HCT116 (cell line): ENCODE measurements around the gene GLS2. TPM values are rescaled to one million over a fixed set of nuclear protein-coding genes. Genes with fewer than 3 reads are reported as not detected.

Experiments used
- ATAC-seq: fragments of 200-7000 bp; cut with Tn5 transposase; 2 replicates; pipeline ENCODE4 v1.9.1; 2020; ENCODE audit warnings: mild to moderate bottlenecking, moderate library complexity
- BruUV-seq: library from RNA; stranded (reverse); fragments of 400-500 nt; replicated peaks from 2 replicates; lab custom pipeline; 2021; lab: Mats Ljungman, UMichigan
- CTCF ChIA-PET: fragments of 300-600 bp; sonication (Branson Sonifier 250); formaldehyde crosslinking; loops from one replicate; lab custom pipeline; 2021; ENCODE audit warnings: antibody characterized with exemption; lab: Charles Lee
- POLR2A ChIA-PET: fragments of 300-600, 350-600 bp; sonication (Branson Sonifier 250); formaldehyde crosslinking; loops from one replicate; lab custom pipeline; 2021; ENCODE audit warnings: antibody characterized with exemption; lab: Charles Lee
- RAD21 ChIA-PET, 2 experiments: fragments of 300-600 bp; sonication (Branson Sonifier 250); formaldehyde crosslinking; loops; one replicate each; lab custom pipeline; 2023; ENCODE audit warnings: low total read pairs in 2 of 2; ENCODE audit not compliant: uncharacterized antibody in 2 of 2, unreplicated experiment in 2 of 2, low non-redundant PET in 1 of 2; lab: Charles Lee
- DNase-seq: peaks from one replicate; pipeline ENCODE4 v3.0.0-alpha.2; 2010; ENCODE audit warnings: low read depth, low spot score
- H2AFZ ChIP-seq: fragments of 200-600 bp; shearing (Covaris generic), sonication (generic); 2 replicates; pipeline ENCODE4 v1.6.1; 2017; ENCODE audit warnings: low read depth, mixed run types, mixed read lengths, antibody characterized with exemption, low read length; ENCODE audit not compliant: poor library complexity, severe bottlenecking
- H3K27ac ChIP-seq: 2 replicates; pipeline ENCODE4 v1.5.1; 2012; ENCODE audit warnings: low read depth, low read length
- H3K27me3 ChIP-seq: fragments of 200-600 bp; sonication (generic); 2 replicates; pipeline ENCODE4 v1.6.1; 2016; ENCODE audit warnings: mixed run types, low read length, mixed read lengths; ENCODE audit not compliant: insufficient read depth
- H3K36me3 ChIP-seq, 2 experiments: fragments of 200-500 bp in 1 of 2; fragments of 200-600 bp in 1 of 2; sonication (Bioruptor generic) in 1 of 2; sonication (generic) in 1 of 2; 2 replicates each; pipeline versions ENCODE4 v1.5.1 to v1.6.1; 2014 to 2016; ENCODE audit warnings: low read length in 2 of 2, inconsistent platforms in 1 of 2, mixed read lengths in 1 of 2, mixed run types in 1 of 2; ENCODE audit not compliant: insufficient read depth in 2 of 2, control insufficient read depth in 1 of 2
- H3K4me1 ChIP-seq, 2 experiments: fragments of 200-600 bp in 1 of 2; sonication (generic) in 1 of 2; 2 replicates each; pipeline versions ENCODE4 v1.5.1 to v1.6.1; 2012 to 2017; ENCODE audit warnings: low read length in 2 of 2, inconsistent platforms in 1 of 2, mild to moderate bottlenecking in 1 of 2, mixed read lengths in 1 of 2, mixed run types in 1 of 2, moderate library complexity in 1 of 2; ENCODE audit not compliant: insufficient read depth in 2 of 2, control insufficient read depth in 1 of 2
- H3K4me2 ChIP-seq: fragments of 200-600 bp; sonication (generic); 2 replicates; pipeline ENCODE4 v1.6.1; 2017; ENCODE audit warnings: mixed run types, low read length, mixed read lengths
- H3K4me3 ChIP-seq, 2 experiments: fragments of 200-600 bp in 1 of 2; sonication (generic) in 1 of 2; replicated peaks in 1 of 2; 2 replicates each; pipeline ENCODE4 v1.5.1; 2011 to 2016; ENCODE audit warnings: low read length in 2 of 2, control low read depth in 1 of 2, low read depth in 1 of 2, mild to moderate bottlenecking in 1 of 2, mixed read lengths in 1 of 2, mixed run types in 1 of 2
- H3K79me2 ChIP-seq: fragments of 200-600 bp; sonication (generic); 2 replicates; pipeline ENCODE4 v1.6.1; 2017; ENCODE audit warnings: mild to moderate bottlenecking, mixed run types, low read length, moderate library complexity, mixed read lengths; ENCODE audit not compliant: insufficient read depth
- H3K9ac ChIP-seq: fragments of 200-600 bp; sonication (generic); 2 replicates; pipeline ENCODE4 v1.6.1; 2016; ENCODE audit warnings: low read length, mixed read lengths
- H3K9me2 ChIP-seq: fragments of 200-600 bp; sonication (generic), shearing (Covaris generic); 2 replicates; pipeline ENCODE4 v1.6.1; 2017; ENCODE audit warnings: mixed run types, mild to moderate bottlenecking, moderate library complexity; ENCODE audit not compliant: insufficient read depth
- H3K9me3 ChIP-seq, 2 experiments: fragments of 200-500 bp in 1 of 2; fragments of 200-600 bp in 1 of 2; sonication (Bioruptor generic) in 1 of 2; sonication (generic) in 1 of 2; 2 replicates each; pipeline ENCODE4 v1.6.1; 2014 to 2017; ENCODE audit warnings: low read length in 2 of 2, mixed read lengths in 2 of 2, inconsistent platforms in 1 of 2, low read depth in 1 of 2, mild to moderate bottlenecking in 1 of 2, mixed run types in 1 of 2, moderate library complexity in 1 of 2; ENCODE audit not compliant: control insufficient read depth in 1 of 2, insufficient read depth in 1 of 2
- H4K20me1 ChIP-seq: fragments of 200-600 bp; sonication (generic), shearing (Covaris generic); 2 replicates; pipeline ENCODE4 v1.6.1; 2017; ENCODE audit warnings: mixed run types, mild to moderate bottlenecking, moderate library complexity; ENCODE audit not compliant: insufficient read depth
- intact Hi-C: fragments of 100-400 bp; cut with micrococcal nuclease; formaldehyde crosslinking; loops from 2 replicates; pipeline ENCODE4 v1.10.0; 2022
- total RNA-seq: library from RNA; stranded (reverse); gene quantifications from one replicate; pipeline ENCODE4 v1.2.1, GENCODE V29; 2021; ENCODE audit not compliant: unreplicated experiment
- TF ChIP-seq, protein P1 (sequence below): IDR thresholded peaks from 2 replicates; pipeline ENCODE4 v1.6.1; 2012
- TF ChIP-seq, protein P2 (sequence below): IDR thresholded peaks from 2 replicates; pipeline ENCODE4 v1.6.1; 2012; ENCODE audit warnings: low read depth

GLS2 gene
- total RNA-seq, 1 experiment from 2014 or later = not detected

DNA sequence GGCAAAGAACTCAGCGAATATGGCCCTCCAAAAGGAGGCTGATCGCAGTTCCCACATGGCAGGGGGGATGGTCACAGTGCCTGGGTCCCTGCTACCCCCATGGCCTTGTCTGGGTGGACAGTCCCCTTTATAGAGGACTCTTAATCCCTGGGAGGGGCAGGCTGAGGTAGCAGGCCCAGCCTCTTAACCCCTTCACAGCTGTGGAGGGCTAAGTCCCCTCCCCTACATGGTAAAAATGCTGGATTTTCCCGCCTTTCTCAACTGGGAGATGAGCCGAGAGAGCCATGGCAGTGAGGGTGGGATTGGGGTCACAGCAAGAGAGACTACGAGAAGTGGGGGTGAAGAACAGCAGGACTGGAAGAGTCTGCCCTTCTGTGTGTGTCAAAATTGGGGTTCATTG, 33.4 kb downstream of the GLS2 start, which contains the start of gene MIP (continued):
- TF ChIP-seq, protein P1, sequence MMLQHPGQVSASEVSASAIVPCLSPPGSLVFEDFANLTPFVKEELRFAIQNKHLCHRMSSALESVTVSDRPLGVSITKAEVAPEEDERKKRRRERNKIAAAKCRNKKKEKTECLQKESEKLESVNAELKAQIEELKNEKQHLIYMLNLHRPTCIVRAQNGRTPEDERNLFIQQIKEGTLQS = no peak

DNA sequence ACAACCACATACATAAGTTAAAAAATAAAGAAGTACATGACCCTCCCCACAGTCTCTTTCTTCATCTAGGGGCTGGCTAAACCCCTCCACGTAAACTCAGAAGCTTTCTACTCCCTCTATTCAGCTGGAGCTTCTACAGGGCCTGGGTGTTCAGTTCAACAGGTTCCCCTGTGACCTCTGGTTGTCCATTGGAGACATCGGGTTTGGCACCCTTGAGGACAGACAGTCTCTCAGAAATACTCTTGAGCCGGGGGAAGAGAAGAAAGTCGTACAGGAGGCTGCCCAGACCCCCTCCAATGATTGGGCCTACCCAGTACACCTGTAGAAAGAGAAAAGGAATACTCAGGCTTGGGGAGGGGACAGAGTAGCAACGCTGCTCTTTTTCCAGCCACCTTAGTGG, 36.8 kb downstream of the GLS2 start:
- no peak overlapping the region for H3K4me3 ChIP-seq
- DNase-seq = no peak
- H3K79me2 ChIP-seq = peaks cover 18% of the 10 kb centered on the region
- H3K9me2 ChIP-seq = no peaks in the 10 kb centered on the region
- POLR2A ChIA-PET = no interaction called here
- TF ChIP-seq, protein P2, sequence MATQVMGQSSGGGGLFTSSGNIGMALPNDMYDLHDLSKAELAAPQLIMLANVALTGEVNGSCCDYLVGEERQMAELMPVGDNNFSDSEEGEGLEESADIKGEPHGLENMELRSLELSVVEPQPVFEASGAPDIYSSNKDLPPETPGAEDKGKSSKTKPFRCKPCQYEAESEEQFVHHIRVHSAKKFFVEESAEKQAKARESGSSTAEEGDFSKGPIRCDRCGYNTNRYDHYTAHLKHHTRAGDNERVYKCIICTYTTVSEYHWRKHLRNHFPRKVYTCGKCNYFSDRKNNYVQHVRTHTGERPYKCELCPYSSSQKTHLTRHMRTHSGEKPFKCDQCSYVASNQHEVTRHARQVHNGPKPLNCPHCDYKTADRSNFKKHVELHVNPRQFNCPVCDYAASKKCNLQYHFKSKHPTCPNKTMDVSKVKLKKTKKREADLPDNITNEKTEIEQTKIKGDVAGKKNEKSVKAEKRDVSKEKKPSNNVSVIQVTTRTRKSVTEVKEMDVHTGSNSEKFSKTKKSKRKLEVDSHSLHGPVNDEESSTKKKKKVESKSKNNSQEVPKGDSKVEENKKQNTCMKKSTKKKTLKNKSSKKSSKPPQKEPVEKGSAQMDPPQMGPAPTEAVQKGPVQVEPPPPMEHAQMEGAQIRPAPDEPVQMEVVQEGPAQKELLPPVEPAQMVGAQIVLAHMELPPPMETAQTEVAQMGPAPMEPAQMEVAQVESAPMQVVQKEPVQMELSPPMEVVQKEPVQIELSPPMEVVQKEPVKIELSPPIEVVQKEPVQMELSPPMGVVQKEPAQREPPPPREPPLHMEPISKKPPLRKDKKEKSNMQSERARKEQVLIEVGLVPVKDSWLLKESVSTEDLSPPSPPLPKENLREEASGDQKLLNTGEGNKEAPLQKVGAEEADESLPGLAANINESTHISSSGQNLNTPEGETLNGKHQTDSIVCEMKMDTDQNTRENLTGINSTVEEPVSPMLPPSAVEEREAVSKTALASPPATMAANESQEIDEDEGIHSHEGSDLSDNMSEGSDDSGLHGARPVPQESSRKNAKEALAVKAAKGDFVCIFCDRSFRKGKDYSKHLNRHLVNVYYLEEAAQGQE = no peak
- TF ChIP-seq, all 23 proteins: peak for 0
- ChIA-PET RAD21 (no interaction called here), CTCF (interaction anchor here (0.9 kb wide), 1 partner anchor 13 kb away, joined by 4 read pairs; no protein-coding TSS in a partner anchor)
- no peak overlapping the region for H3K9ac ChIP-seq
- H2AFZ ChIP-seq = no peak overlapping the region
- H3K4me1 ChIP-seq = peaks cover 5 to 21% of the 10 kb centered on the region in 2 experiments; a peak in 3 of 4 replicates
- BruUV-seq = no TSS peak
- H3K4me2 ChIP-seq = no peak overlapping the region
- no peaks in the 10 kb centered on the region for H3K36me3 ChIP-seq
- ATAC-seq = no peak
- intact Hi-C loops = no loop called here
- H3K27me3 ChIP-seq = no peaks in the 10 kb centered on the region
- no peak overlapping the region for H3K27ac ChIP-seq
- no peaks in the 10 kb centered on the region for H4K20me1 ChIP-seq
- no peaks in the 10 kb centered on the region for H3K9me3 ChIP-seq
